ENCODE results near the gene MCTP2.

DNA sequence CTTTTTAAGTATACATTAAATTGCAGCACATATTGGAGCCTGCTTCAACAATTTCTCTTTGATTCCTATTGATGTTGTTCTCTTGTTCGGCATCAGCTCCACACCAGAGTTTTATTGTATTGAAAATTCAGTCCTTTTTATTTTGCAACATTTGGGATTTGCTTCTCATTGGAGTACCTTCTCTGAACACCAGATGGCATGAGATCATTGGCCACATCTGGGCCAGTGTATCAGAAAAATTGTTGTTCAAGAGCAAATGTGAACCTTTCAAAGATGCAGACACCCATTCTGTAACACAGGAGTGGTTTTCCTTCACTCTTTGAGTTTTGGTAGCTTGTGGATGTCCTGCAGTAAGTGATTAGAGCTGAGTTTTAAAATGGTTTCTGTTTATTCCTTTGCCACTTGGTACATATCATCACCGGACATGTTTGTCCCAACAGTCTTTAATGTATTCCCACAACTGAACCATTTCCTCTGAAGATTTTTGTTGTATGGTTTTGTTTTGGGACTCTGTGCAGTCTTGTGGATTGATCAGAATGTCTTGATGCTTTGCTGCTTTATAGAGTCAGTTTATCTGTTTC lies 96.1 kb downstream of the MCTP2 start:
- TF ChIP-seq, protein P1, sequence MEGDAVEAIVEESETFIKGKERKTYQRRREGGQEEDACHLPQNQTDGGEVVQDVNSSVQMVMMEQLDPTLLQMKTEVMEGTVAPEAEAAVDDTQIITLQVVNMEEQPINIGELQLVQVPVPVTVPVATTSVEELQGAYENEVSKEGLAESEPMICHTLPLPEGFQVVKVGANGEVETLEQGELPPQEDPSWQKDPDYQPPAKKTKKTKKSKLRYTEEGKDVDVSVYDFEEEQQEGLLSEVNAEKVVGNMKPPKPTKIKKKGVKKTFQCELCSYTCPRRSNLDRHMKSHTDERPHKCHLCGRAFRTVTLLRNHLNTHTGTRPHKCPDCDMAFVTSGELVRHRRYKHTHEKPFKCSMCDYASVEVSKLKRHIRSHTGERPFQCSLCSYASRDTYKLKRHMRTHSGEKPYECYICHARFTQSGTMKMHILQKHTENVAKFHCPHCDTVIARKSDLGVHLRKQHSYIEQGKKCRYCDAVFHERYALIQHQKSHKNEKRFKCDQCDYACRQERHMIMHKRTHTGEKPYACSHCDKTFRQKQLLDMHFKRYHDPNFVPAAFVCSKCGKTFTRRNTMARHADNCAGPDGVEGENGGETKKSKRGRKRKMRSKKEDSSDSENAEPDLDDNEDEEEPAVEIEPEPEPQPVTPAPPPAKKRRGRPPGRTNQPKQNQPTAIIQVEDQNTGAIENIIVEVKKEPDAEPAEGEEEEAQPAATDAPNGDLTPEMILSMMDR (IDR thresholded peaks at IDR 0.05 in 4 of 5, conservative IDR thresholded peaks at IDR 0.05 in 1 of 5), result peak in 3 of 5 experiments; percentile 14 to 51 (median 17)
- TF ChIP-seq POLR2A (IDR thresholded peaks at IDR 0.05), result no peak

Data from gastrocnemius medialis (tissue), 4 donors.